Skeletal muscle tissue (tissue), 4 donors: ENCODE results near the gene GRIK1. TPM values are rescaled to one million over a fixed set of nuclear protein-coding genes. Genes with fewer than 3 reads are reported as not detected.

ENCODE experiments used
- H3K27ac ChIP-seq: one replicate; pipeline ENCODE4 v1.7.0; 2013; ENCODE audit warnings: mild to moderate bottlenecking, low read depth, low read length, inconsistent platforms
- H3K27me3 ChIP-seq, 3 donors: one replicate each; pipeline ENCODE4 v1.7.0; 2013; ENCODE audit warnings: low read length in 3 of 3; ENCODE audit not compliant: control insufficient read depth in 3 of 3, insufficient read depth in 3 of 3
- H3K36me3 ChIP-seq, 3 donors: one replicate each; pipeline ENCODE4 v1.7.0; 2013; ENCODE audit warnings: low read length in 3 of 3; ENCODE audit not compliant: control insufficient read depth in 3 of 3, insufficient read depth in 3 of 3
- H3K4me1 ChIP-seq, 3 donors: one replicate each; pipeline ENCODE4 v1.7.0; 2013; ENCODE audit warnings: low read length in 3 of 3, mild to moderate bottlenecking in 3 of 3; ENCODE audit not compliant: control insufficient read depth in 3 of 3, insufficient read depth in 3 of 3
- H3K4me3 ChIP-seq, 3 donors: one replicate each; pipeline ENCODE4 v1.7.0; 2013; ENCODE audit warnings: low read length in 3 of 3
- H3K9ac ChIP-seq, 3 donors: one replicate each; pipeline ENCODE4 v1.7.0; 2013; ENCODE audit warnings: low read length in 3 of 3, mild to moderate bottlenecking in 3 of 3, moderate library complexity in 2 of 3, low read depth in 1 of 3
- H3K9me3 ChIP-seq, 3 donors: one replicate each; pipeline ENCODE4 v1.7.0; 2013; ENCODE audit warnings: low read length in 3 of 3; ENCODE audit not compliant: control insufficient read depth in 3 of 3
- total RNA-seq: library from RNA; depleted of rRNA; stranded (reverse); fragments of >200 nt; gene quantifications from one replicate; pipeline ENCODE4 v1.2.3, GENCODE V29; 2014
- donor health status: Osteomylitis.

GRIK1 gene
- total RNA-seq, 1 donor from 2014 or later = 1.0 TPM

DNA sequence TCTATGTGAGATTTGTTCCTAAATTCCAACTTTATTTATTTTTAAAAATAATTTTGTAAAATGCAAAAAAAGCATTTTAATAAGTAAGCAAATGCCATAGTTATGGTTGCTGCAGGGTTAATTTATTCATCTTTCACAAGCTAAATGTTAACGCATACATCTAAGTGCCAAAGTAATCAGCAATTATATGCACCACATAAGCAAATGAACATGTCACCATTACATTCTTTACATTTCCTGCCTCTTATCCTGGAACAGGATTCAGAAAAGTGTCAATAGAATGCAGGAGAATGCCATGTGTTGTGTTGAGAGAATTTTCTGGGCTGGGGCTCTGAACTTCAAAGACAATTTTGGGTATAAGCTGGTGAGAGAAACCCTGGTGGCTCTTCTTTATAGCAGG is 136.6 kb downstream of the GRIK1 start:
- H3K36me3 ChIP-seq = no peaks in the 10 kb centered on the region
- no peak overlapping the region for H3K9ac ChIP-seq
- H3K27me3 ChIP-seq = no peaks in the 10 kb centered on the region
- H3K9me3 ChIP-seq = no peaks in the 10 kb centered on the region
- no peak overlapping the region for H3K4me3 ChIP-seq
- no peaks in the 10 kb centered on the region for H3K4me1 ChIP-seq
- H3K27ac ChIP-seq = no peak overlapping the region

DNA sequence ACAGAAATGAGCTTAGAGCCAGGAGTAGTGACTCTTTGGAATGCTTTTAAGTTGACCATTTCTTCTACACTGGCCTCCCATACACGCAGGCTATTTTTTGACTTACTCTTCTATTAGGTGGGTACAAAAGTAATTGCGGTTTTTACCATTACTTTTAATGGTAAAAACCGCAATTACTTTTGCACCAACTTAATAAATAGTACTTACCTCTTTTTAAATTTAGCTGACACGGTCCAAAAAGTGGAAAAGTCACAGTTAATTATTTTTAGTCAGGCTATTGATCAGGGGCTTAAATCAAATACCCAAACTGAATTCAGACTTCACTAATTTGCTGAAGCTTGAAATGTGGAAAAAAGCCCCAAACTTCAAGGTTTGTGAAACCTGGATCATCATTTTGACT is 138.7 kb downstream of the GRIK1 start:
- Histone ChIP-seq H3K9me3 (no peaks in the 10 kb centered on the region), H3K4me1 (no peaks in the 10 kb centered on the region), H3K27ac (no peak overlapping the region), H3K4me3 (no peak overlapping the region), H3K27me3 (no peaks in the 10 kb centered on the region), H3K9ac (no peak overlapping the region), H3K36me3 (no peaks in the 10 kb centered on the region)

DNA sequence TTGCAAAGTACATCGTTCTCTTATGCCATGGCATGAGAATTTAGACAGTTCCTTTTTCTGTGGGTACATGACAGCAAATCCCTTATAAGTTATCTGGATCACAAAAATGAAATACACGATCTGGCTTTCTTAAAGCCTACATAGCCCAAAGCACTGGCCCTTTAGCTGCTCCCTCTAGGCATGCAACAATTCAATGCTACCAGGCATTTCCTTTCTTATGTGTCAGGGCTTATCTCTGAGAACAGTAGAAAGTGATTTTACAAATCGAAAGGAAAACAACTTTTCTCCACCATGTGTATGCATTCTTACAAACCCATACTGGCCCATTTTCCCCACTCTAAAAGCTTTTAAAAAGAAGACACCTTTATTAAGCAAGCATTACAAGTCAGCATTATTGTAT is 139.7 kb downstream of the GRIK1 start:
- Histone ChIP-seq H3K9me3 (no peaks in the 10 kb centered on the region), H3K4me3 (no peak overlapping the region), H3K36me3 (no peaks in the 10 kb centered on the region), H3K4me1 (no peaks in the 10 kb centered on the region), H3K27me3 (no peaks in the 10 kb centered on the region), H3K27ac (no peak overlapping the region), H3K9ac (no peak overlapping the region)

DNA sequence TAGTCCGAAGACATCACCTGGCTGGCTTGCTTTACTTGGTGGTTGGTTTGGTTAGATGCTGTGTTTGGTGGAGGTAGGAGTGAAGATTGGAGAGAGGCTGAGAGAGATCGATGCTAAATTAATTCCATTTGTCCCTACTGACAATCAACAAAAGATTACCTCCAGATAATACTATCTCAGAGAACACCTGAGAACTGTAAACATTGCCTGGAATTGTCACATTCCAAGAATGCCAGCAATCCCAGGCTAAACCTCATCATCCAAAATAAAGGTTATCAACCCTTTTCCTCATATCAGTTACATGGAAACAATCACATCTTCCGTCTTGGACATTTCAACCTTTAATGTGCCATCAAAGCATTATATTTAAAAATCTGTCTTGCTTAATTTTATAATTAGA is 141.0 kb downstream of the GRIK1 start:
- no peaks in the 10 kb centered on the region for H3K27me3 ChIP-seq
- H3K36me3 ChIP-seq = no peaks in the 10 kb centered on the region
- H3K27ac ChIP-seq = no peak overlapping the region
- no peak overlapping the region for H3K4me3 ChIP-seq
- H3K4me1 ChIP-seq = no peaks in the 10 kb centered on the region
- no peak overlapping the region for H3K9ac ChIP-seq
- no peaks in the 10 kb centered on the region for H3K9me3 ChIP-seq

DNA sequence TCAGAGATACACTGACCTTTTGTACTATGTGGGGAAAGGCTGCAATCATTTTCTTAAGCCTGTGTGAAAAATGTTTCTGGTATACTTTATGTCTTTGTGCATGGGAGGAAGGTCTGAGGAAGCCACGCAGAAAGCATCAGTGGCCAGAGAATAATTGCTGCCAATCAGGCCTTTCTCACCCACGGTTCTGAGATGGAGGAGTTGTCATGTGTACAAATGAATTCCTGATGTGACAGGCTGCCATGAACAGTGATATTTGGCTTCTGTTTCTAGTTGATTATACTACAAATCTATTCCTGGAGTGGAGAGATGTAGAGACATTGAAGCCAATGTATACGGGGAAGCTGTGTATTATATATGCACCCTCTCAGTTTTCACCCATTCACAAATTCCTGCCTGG is 142.6 kb downstream of the GRIK1 start:
- H3K4me3 ChIP-seq = no peak overlapping the region
- H3K27ac ChIP-seq = no peak overlapping the region
- no peaks in the 10 kb centered on the region for H3K9me3 ChIP-seq
- H3K9ac ChIP-seq = no peak overlapping the region
- H3K27me3 ChIP-seq = no peaks in the 10 kb centered on the region
- no peaks in the 10 kb centered on the region for H3K4me1 ChIP-seq
- H3K36me3 ChIP-seq = no peaks in the 10 kb centered on the region

DNA sequence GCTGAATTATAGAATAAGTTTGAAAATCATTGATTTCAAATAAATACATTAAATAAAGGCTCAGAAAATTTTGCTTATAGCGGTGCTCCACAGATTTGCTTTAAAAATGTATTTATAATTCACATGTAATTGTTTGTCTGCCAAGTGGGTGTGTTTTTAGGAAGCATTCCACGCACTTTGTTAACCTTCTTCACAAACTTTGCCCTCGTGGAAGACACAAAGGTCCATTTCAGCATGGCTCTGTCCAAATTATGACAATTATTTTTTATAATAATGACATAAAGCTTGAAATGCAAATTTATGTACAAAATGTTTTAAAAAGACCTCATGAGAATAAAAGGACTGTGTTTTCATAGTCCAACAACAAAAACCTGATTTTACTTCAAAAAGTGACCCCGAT is 146.1 kb downstream of the GRIK1 start:
- Histone ChIP-seq H3K36me3 (no peaks in the 10 kb centered on the region), H3K27me3 (no peaks in the 10 kb centered on the region), H3K27ac (no peak overlapping the region), H3K9ac (no peak overlapping the region), H3K4me1 (no peaks in the 10 kb centered on the region), H3K4me3 (no peak overlapping the region), H3K9me3 (no peaks in the 10 kb centered on the region)

DNA sequence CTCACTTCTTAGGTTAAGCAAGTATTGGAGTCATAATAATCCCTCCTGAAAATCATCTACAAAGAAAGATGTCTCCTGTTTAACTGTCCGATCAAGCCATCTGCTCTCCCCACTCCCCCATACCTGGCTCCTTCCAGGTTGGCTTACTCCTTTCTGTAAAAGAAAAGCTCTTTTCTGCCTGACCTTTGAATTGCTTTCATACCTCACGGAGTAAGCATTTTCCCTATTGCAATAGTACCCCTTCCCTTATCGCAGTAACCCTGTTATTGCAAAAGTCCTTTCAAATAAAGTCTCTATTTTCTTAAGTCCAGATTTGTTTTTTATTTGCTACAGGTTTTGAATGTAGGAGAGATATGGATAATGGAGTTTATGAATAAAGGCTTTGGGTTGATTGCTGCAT is 150.4 kb downstream of the GRIK1 start:
- Histone ChIP-seq H3K27ac (no peak overlapping the region), H3K27me3 (no peaks in the 10 kb centered on the region), H3K9me3 (no peaks in the 10 kb centered on the region), H3K9ac (no peak overlapping the region), H3K4me3 (no peak overlapping the region), H3K4me1 (no peaks in the 10 kb centered on the region), H3K36me3 (no peaks in the 10 kb centered on the region)

DNA sequence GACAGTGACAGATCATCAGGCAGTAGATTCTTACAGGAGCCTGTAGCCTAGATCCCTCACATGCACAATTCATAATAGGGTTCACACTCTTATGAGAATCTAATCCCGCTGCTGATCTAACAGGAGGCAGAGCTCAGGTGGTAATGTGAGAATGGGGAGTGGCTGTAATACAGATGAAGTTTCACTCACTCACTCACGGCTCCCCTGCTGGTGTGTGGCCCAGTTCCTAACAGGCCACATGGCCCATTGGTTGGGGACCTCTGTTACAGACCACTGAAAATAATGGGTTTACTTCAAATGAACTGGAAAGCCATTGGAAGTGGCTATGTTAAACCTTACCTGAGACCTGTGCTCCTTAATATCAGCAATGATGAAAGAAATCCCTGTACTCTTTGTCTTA is 151.0 kb downstream of the GRIK1 start:
- no peaks in the 10 kb centered on the region for H3K9me3 ChIP-seq
- H3K9ac ChIP-seq = no peak overlapping the region
- H3K4me3 ChIP-seq = no peak overlapping the region
- no peaks in the 10 kb centered on the region for H3K4me1 ChIP-seq
- H3K27me3 ChIP-seq = no peaks in the 10 kb centered on the region
- H3K36me3 ChIP-seq = no peaks in the 10 kb centered on the region
- H3K27ac ChIP-seq = no peak overlapping the region

DNA sequence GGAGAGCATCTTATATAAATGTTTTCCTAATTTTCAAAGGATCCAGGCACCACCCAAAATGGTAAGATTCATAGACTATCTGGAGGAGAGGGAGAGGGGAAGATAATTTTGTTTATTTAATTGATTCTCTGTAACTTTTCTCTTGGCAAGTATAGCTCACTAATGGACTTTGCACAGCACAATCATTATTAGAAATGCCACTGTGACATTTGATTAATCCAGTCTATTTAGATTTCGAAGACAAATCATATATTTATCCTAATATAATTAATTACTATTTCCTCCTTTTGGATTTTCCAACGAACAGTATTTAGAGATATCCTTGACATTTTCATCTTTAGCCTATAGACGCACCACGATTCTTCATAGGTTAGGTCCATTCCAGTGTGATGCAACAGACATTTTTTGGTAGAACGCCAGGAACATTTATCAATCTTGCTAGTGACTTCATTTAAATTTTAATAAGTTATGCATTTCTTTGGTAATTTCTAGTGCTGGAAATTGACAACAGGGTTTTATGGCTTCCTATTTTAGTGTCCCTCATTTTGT is 152.4 kb downstream of the GRIK1 start:
- Histone ChIP-seq H3K36me3 (no peaks in the 10 kb centered on the region), H3K27ac (no peak overlapping the region), H3K4me3 (no peak overlapping the region), H3K4me1 (no peaks in the 10 kb centered on the region), H3K9me3 (no peaks in the 10 kb centered on the region), H3K27me3 (no peaks in the 10 kb centered on the region), H3K9ac (no peak overlapping the region)

DNA sequence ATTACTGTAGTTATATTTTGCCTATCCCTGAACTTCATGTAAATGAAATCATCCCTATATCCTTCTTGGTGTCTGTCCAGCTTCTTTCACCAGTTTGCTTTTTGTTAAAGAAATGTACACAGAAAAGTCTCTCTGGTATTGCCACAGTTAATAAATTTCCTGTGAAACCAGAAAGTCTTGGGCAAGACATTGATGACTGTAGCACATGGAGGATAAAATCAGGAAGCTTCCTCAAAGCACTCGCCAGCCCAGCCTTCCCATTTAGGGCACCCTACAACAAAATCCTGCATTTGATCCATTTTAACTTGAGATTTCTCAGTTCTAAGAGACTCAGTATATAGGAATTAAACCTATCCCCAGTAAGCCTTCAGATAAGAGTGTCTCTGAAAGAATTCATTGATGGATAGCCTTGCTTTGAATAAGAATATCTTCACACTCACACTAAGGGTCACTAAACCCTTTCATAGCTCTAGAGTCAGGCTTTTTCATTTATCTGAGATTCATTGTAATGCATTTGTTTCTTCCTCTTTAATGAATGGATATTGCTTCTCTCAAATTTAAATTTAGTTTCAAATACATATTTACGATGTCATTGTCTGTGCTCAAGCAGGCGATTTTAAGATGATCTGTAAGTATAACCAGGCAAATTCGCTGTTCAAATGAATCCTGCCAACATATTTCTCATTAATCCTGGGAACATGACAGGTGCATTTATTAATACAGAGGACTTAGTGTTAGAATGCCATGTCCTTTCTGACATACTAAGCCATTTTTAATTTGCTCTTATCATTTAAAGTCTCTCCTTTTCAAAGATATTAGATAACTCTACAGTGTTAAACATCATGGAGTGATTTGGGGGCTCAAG is 153.1 kb downstream of the GRIK1 start:
- Histone ChIP-seq H3K9me3 (no peaks in the 10 kb centered on the region), H3K27me3 (no peaks in the 10 kb centered on the region), H3K36me3 (no peaks in the 10 kb centered on the region), H3K27ac (no peak overlapping the region), H3K9ac (no peak overlapping the region), H3K4me3 (no peak overlapping the region), H3K4me1 (no peaks in the 10 kb centered on the region)
